ENCODE results near the gene DDX5.

Gene DDX5

DNA sequence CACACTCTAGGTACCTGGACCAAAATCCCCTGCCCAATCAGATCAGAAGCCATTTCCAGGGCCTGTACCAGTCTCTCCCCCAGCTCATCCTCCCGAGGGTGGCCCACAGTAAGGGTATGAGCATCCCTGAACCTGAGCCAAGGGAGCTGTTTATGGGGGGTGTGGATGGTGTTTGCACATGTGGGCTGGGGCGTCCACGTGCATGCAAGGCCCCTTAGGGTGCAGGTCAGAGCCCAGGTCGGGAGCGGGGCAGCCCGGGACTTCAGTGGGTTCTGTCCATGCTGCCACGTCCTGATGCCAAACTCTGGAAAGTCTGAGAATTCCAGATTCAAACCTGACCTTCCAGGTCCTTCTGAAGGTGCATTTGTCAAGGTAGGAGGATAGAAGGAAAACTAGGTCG is 47.3 kb downstream of the DDX5 start:
- no peak overlapping the region for H2AFZ ChIP-seq (ENCODE audit: low read length)
- H4K20me1 ChIP-seq (ENCODE audit: insufficient read depth, low read length) = no peaks in the 10 kb centered on the region
- H3K27ac ChIP-seq (ENCODE audit: low read depth, low read length, poor library complexity, severe bottlenecking) = no peak overlapping the region
- no peak overlapping the region for H3K4me3 ChIP-seq (ENCODE audit: low read depth, low read length, poor library complexity, severe bottlenecking)
- no peaks in the 10 kb centered on the region for H3K9me3 ChIP-seq (ENCODE audit: low read length)
- no peaks in the 10 kb centered on the region for H3F3A ChIP-seq (ENCODE audit: insufficient read depth, low read length)
- no peak for TF ChIP-seq EZH2 (IDR thresholded peaks at IDR 0.05; ENCODE audit: borderline replicate concordance, low read length)
- TF ChIP-seq, protein P1, sequence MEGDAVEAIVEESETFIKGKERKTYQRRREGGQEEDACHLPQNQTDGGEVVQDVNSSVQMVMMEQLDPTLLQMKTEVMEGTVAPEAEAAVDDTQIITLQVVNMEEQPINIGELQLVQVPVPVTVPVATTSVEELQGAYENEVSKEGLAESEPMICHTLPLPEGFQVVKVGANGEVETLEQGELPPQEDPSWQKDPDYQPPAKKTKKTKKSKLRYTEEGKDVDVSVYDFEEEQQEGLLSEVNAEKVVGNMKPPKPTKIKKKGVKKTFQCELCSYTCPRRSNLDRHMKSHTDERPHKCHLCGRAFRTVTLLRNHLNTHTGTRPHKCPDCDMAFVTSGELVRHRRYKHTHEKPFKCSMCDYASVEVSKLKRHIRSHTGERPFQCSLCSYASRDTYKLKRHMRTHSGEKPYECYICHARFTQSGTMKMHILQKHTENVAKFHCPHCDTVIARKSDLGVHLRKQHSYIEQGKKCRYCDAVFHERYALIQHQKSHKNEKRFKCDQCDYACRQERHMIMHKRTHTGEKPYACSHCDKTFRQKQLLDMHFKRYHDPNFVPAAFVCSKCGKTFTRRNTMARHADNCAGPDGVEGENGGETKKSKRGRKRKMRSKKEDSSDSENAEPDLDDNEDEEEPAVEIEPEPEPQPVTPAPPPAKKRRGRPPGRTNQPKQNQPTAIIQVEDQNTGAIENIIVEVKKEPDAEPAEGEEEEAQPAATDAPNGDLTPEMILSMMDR (IDR thresholded peaks at IDR 0.05; ENCODE audit: low read length) = no peak
- no peak overlapping the region for H3K4me2 ChIP-seq (ENCODE audit: low read length)
- no peaks in the 10 kb centered on the region for H3K79me2 ChIP-seq (ENCODE audit: insufficient read depth, low read length)
- H3K9ac ChIP-seq (ENCODE audit: low read length) = no peak overlapping the region
- peaks cover 35% of the 10 kb centered on the region for H3K4me1 ChIP-seq (ENCODE audit: insufficient read depth, low read length, severe bottlenecking)
- H3K9me2 ChIP-seq (ENCODE audit: low read depth, low read length) = no peaks in the 10 kb centered on the region
- no peaks in the 10 kb centered on the region for H3K27me3 ChIP-seq (ENCODE audit: insufficient read depth, low read length)
- H3K36me3 ChIP-seq (ENCODE audit: insufficient read depth, low read length) = peaks cover 61% of the 10 kb centered on the region; the same call in 1 of the 2 replicates

DNA sequence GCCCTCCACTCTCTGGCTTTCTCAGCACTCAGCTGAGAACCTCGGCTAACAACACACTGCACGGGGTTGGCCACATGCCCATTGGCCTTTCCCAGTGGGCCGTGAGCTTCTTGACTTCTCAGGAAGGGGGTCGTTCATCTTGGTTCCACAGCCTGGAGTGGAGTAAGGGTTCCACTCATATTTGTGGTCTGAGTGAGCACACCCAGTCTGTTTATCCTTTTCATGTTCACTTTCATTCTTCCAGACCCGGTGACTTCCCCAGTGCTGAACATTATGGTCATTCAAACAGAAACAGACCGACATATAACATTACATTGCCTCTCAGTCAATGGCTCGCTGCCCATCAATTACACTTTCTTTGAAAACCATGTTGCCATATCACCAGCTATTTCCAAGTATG is 48.9 kb downstream of the DDX5 start:
- Histone ChIP-seq H3K9me3 (ENCODE audit: low read length) (no peaks in the 10 kb centered on the region), H2AFZ (ENCODE audit: low read length) (no peak overlapping the region), H3K4me1 (ENCODE audit: insufficient read depth, low read length, severe bottlenecking) (peaks cover 50% of the 10 kb centered on the region), H3F3A (ENCODE audit: insufficient read depth, low read length) (no peaks in the 10 kb centered on the region), H3K9me2 (ENCODE audit: low read depth, low read length) (no peaks in the 10 kb centered on the region), H3K36me3 (ENCODE audit: insufficient read depth, low read length) (peaks cover 68% of the 10 kb centered on the region), H4K20me1 (ENCODE audit: insufficient read depth, low read length) (no peaks in the 10 kb centered on the region), H3K27me3 (ENCODE audit: insufficient read depth, low read length) (no peaks in the 10 kb centered on the region), H3K4me2 (ENCODE audit: low read length) (no peak overlapping the region), H3K27ac (ENCODE audit: low read depth, low read length, poor library complexity, severe bottlenecking) (peak overlapping the region; percentile 89), H3K9ac (ENCODE audit: low read length) (no peak overlapping the region), H3K79me2 (ENCODE audit: insufficient read depth, low read length) (no peaks in the 10 kb centered on the region), H3K4me3 (ENCODE audit: low read depth, low read length, poor library complexity, severe bottlenecking) (no peak overlapping the region)
- TF ChIP-seq, protein P1 (IDR thresholded peaks at IDR 0.05; ENCODE audit: low read length) = no peak
- TF ChIP-seq EZH2 (IDR thresholded peaks at IDR 0.05; ENCODE audit: borderline replicate concordance, low read length) = no peak

DNA sequence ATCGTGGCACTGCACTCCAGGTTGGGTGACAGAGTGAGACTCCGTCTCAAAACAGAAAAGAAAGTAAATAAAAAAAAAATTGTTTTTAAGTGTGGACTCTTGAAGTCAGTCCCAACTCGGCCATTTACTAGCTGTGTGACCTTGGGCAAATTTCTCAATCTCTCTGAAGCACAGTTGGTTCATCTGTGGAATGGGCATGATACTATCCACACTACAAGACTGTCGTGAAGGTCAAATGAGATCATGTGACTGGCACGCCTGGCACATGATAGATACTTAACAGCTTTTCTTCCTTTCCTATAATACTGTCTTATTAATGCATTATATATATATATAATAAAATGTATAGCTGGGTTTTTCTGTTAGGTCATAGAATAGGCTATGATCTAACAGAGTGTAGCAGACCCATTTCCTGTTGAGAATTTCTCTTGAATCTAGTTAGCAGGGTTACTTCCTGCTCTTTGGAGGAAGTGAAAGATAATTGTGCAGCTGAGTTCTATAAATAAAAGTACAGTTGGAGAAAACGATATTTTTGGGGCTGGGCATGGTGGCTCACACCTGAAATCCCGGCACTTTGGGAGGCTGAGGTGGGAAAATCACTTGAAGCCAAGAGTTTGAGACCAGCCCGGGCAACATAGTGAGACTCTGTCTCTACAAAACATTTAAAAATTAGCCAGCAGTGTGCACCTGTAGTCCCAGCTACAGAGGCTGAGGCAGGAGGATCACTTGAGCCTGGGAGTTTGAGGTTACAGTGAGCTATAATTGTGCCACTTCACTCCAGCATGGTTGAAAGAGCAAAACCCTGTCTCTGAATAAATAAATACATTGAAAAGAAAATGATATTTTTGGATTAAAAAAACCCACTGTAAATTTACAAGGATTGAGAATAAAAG is 49.9 kb downstream of the DDX5 start:
- H2AFZ ChIP-seq (ENCODE audit: low read length) = peak overlapping the region; percentile 47; the same call in 1 of the 2 replicates
- peaks cover 66% of the 10 kb centered on the region for H3K36me3 ChIP-seq (ENCODE audit: insufficient read depth, low read length)
- peak overlapping the region; percentile 33; the same call in 1 of the 2 replicates for H3K9ac ChIP-seq (ENCODE audit: low read length)

More for the DNA sequence above, 49.9 kb downstream of the DDX5 start:
- TF ChIP-seq, protein P1 (IDR thresholded peaks at IDR 0.05; ENCODE audit: low read length) = no peak
- TF ChIP-seq EZH2 (IDR thresholded peaks at IDR 0.05; ENCODE audit: borderline replicate concordance, low read length) = no peak
- Histone ChIP-seq H3K4me3 (ENCODE audit: low read depth, low read length, poor library complexity, severe bottlenecking) (peak overlapping the region; percentile 19), H3K4me1 (ENCODE audit: insufficient read depth, low read length, severe bottlenecking) (peaks cover 50% of the 10 kb centered on the region), H3K9me2 (ENCODE audit: low read depth, low read length) (no peaks in the 10 kb centered on the region), H3K27ac (ENCODE audit: low read depth, low read length, poor library complexity, severe bottlenecking) (peak overlapping the region; percentile 89), H3K27me3 (ENCODE audit: insufficient read depth, low read length) (no peaks in the 10 kb centered on the region), H3K79me2 (ENCODE audit: insufficient read depth, low read length) (no peaks in the 10 kb centered on the region), H3K4me2 (ENCODE audit: low read length) (peak overlapping the region; percentile 46; the same call in 1 of the 2 replicates), H4K20me1 (ENCODE audit: insufficient read depth, low read length) (no peaks in the 10 kb centered on the region), H3F3A (ENCODE audit: insufficient read depth, low read length) (no peaks in the 10 kb centered on the region), H3K9me3 (ENCODE audit: low read length) (no peaks in the 10 kb centered on the region)
